Activated CD4-positive, CD25-positive, alpha-beta regulatory T cell treated with anti-CD3 and anti-CD28 coated beads, Interleukin-2, amount 50 U/mL, for 16 hours (primary cell): Measurements from ENCODE around the gene MBOAT7.

ENCODE experiments used
- DNase-seq: peaks from one replicate; pipeline ENCODE4 v3.0.0-alpha.2; 2020; ENCODE audit warnings: low read depth, low spot score

The MBOAT7 gene

DNA sequence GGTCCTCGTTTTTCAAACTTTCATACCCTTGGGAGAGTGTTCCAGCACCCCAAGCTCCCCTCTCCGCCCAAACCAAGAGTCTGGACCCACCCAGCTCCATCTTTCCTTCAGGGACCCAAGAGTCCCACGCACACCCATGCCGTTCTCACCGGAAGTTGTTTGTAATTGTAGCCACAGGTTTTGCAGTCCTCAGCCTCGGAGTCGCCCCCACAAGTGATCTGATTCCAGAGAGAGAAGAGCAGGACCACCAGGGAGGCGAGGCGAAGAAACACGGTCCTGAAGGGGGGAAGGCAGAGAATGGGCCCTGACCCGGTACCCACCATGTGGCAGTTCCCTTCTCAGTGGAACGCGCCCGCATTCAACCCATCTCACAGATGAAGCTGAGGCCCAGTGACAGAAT lies 26.5 kb downstream of the MBOAT7 start:
- no peak for DNase-seq

DNA sequence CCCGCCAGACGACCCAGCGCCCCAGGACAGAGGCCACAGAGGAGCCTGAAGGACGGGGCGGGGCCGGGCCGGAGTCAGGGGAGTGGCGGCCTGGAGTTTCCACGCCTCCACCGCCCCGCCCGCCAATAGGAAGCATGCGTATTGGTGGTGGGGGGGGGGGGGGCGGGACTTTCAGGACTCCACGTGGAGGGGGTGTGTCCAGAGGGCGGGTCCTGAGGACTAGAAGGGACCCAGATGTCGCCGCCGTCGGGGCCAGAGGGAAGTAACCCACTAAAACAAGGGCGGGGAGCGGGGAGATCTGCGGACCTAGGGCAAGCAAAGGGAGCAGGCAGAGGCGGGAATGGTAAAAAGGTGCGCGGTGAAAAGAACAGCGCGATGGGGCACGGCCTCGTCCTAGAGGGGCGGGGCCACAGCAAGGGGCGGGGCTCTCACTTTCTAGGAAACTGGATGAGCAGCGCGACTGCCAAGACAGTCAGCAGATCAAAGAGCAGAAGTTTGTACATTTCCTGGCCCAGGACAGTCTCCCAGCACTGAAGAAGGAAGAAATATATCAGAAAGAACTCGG lies 27.1 kb downstream of the MBOAT7 start:
- peak; percentile 62 for DNase-seq

GRCh38 chr19:54160854-54161253 lies 28.5 kb downstream of the MBOAT7 start:
- DNase-seq = no peak

- no peak for DNase-seq
Measured at GRCh38 chr19:54160182-54160811, 29.1 kb downstream of the MBOAT7 start.

- DNase-seq = peak; percentile 99
Measured at GRCh38 chr19:54159352-54160181, 29.8 kb downstream of the MBOAT7 start, which contains the start of gene LENG1. Gene LENG1 (minus strand): TSS chr19:54159721. CDS start chr19:54159695, 26 bp downstream.

DNA sequence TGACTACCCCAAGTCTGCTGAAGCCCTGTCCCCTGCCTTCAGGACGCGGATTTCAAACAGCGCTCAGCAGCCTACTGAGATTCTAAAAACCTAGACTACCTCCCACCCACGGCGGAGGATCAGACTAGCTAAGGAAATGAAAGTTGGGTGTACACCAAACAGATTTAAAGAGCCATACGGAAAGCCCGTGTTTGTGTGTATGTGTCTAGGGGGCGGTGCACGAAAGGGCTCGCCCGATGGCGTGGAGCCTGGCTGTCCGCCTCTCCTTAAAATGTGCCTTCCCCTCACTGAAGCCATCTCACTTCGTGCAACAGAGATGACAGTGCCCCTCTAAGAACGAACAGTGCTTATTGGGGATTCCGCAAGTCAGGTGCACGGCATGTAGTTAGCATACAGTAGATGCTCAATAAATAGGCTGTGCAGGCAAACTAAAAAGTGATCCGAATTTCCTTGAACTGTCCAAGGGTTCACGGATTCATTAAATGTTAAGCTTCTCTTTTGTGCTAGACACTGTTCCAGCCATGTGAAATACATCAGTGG lies 30.5 kb downstream of the MBOAT7 start:
- DNase-seq = no peak

DNA sequence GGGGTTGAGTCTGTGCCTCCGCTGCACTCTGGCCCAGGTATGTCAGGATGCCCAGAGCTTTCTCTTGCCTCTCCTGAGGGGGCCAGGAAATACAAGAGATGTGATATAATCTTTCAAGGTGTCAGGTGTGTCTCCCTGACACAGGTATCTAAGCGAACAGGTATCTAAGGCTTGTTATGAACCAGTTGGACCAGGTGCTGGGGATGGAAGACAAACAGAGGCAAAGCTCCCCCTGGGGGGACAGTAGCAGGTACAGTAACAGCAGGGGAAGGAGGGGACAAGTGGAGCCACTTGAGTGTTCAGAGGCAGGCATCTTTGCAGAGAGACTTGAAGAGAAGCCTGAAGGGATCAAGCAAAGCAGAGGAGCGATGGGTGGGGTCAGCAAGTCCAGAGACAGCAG lies 32.4 kb downstream of the MBOAT7 start:
- DNase-seq = no peak

GRCh38 chr19:54156490-54156889 lies 32.9 kb downstream of the MBOAT7 start:
- no peak for DNase-seq

DNA sequence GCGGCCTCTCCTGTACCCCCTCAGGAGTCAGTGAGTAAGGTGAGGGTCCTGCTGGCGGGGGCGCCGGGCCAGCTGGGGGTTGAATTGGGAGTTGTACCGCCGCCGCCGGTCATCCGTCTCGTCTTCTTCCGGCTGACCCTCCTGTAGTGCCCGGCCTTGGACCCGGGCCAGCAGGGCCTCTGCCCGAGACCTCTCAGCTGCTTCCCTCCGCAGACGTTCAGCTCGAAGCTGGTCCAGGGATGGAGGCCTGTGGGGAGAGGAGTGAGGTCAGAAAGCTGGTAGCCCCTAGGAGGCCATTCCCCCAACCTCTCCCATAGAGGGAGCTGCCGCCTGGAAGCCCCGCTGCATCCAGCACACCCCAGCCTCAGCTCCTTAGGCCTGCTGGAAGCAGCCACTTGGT lies 33.7 kb downstream of the MBOAT7 start:
- DNase-seq = no peak

DNA sequence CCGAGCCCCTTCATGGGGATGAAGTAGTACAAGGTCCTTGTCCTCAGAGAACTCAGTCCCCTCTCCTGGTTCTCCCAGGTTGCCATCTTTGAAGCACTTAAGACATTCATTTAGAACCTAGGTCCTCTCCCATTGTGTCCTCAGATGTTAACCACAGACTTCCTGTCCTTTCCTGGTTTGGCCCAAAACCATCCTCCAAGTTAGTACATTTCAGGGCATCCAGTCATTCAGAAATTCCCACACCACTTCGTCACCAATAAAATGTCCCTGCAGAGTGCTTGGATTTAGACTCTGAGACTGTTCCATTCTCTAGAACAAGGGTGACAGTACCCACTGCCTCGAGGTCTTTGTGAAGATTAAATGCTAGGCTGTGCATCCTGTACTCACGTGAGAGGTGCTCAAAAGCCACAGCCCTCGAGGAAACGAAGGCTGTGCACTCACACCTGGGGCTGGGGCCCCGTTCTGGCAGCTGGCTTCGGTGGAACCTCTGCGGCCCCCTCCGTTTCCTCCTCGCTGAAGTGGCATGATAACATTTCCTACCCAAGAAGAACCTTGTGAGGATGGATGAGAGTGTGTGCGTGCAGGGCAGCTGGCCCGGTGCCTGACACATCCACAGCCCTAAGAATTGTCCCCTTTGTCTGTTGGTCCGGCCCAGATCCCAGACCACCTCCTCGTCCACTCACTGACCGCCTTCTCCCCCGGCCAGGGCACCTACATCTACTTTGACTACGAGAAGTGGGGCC lies 34.6 kb downstream of the MBOAT7 start:
- DNase-seq = no peak

GRCh38 chr19:54153731-54154326 lies 35.6 kb downstream of the MBOAT7 start:
- DNase-seq = no peak

GRCh38 chr19:54152878-54153524 lies 36.4 kb downstream of the MBOAT7 start:
- no peak for DNase-seq

- no peak for DNase-seq
Measured at GRCh38 chr19:54152267-54152666, 37.1 kb downstream of the MBOAT7 start.

DNA sequence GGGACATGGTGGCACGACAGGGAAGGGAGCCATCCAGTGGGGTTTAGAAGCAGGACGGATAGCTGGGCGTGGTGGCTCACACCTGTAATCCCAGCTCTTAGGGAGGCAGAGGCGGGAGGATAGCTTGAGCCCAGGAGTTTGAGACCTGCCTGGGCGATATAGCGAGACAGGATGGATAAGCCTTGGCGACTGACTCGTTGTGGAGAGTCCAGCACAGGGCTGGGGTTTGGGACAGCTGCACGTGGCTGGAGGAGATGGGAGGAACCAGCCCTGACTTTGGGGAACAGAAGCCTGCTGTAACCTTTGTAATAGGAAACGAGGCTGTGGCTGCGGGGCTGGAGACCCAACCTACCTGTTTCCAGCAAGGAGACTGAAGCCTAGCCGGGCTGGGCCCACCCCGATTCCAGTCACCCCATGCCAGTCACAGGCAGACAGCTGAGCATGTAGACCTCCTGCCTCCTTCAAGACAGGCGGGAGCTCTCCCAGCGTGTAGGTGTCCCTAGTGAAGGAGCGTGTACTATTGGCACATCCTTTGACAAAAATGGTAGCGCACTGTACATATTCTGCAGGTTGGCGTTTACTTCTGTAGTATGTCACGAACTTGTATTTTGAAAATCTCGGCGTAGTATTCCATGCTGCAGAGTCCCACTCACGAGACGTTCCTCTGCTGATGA lies 37.9 kb downstream of the MBOAT7 start:
- DNase-seq = no peak

DNA sequence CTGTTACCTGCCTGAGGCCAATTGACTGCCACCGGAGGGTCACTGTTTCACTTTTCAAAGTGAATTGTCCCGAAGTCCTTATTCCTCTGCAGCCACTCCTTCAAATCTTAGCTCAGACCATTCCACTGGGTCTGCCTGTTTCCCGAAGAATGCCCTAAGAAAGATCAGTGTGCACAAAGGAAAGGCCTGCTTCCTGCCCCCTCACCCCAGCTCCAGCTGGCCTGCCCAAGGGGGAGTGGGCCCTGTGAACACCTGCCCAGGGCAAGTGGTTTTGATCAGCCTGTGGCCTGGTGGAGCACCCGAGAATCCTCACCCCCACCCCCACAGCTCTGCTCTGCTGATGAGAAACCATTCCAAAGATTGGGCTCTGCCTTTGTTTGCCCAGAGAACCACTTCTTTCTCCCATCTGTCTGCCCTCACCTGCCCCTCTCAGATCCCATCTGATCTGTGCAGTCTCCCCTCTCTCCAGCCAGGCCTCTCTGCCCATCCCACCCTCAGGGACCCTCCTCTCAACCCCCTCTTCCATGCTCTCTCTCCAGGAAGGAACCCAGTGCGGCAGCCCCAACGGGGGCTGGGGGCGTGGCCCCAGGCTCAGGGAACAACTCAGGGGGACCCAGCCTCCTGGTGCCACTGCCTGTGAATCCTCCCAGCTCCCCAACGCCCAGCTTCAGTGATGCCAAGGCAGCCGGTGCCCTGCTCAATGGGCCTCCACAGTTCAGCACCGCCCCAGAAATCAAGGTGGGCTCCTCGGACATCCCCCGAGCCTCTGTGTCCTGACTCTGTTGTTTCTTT lies 40.2 kb downstream of the MBOAT7 start:
- no peak for DNase-seq

DNA sequence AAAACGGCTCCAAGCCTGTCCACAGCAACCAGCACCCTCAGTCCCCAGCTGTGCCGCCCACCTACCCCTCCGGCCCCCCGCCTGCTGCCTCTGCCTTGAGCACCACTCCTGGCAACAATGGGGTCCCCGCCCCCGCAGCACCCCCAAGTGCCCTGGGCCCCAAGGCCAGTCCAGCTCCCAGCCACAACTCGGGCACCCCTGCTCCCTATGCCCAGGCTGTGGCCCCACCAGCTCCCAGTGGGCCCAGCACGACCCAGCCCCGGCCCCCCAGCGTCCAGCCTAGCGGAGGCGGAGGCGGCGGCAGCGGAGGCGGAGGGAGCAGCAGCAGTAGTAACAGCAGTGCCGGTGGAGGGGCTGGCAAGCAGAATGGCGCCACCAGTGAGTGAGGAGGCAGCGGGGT lies 41.2 kb downstream of the MBOAT7 start:
- no peak for DNase-seq

- no peak for DNase-seq
Measured at GRCh38 chr19:54147676-54148075, 41.7 kb downstream of the MBOAT7 start.

GRCh38 chr19:54145541-54146158 lies 43.7 kb downstream of the MBOAT7 start:
- DNase-seq = no peak

GRCh38 chr19:54142166-54142780 lies 47.1 kb downstream of the MBOAT7 start:
- DNase-seq = no peak
